Measurements from ENCODE around the gene UTP15. TPM values are rescaled to one million over a fixed set of nuclear protein-coding genes. Genes with fewer than 3 reads are reported as not detected.

UTP15 gene
- total RNA-seq, 4 donors from 2014 or later = 10.5 to 35.0 (median 22.4) TPM

- no peak for TF ChIP-seq POLR2A (IDR thresholded peaks at IDR 0.05)
- no peak for TF ChIP-seq EP300 (IDR thresholded peaks at IDR 0.05)
- TF ChIP-seq CTCF (IDR thresholded peaks at IDR 0.05) = no peak
- no peak for TF ChIP-seq POLR2AphosphoS5 (IDR thresholded peaks at IDR 0.05)
- no peak overlapping the region for H3K4me3 ChIP-seq
- WGBS, 2 donors (ENCODE audit: low coverage in 1 of 2) = 28 to 57% methylated on average over 3 of the region's 3 CpGs
- H3K4me1 ChIP-seq = peaks cover 0 to 14% (median 0%) of the 10 kb centered on the region in 3 donors
- H3K27me3 ChIP-seq = no peaks in the 10 kb centered on the region
- no peaks in the 10 kb centered on the region for H3K9me3 ChIP-seq
- no peaks in the 10 kb centered on the region for H3K36me3 ChIP-seq
- H3K27ac ChIP-seq = no peak overlapping the region
- ATAC-seq = no peak
These were observed 39.8 kb upstream of the UTP15 start for GRCh38 chr5:73525606-73526203.

GRCh38 chr5:73528248-73528647 lies 37.3 kb upstream of the UTP15 start:
- TF ChIP-seq POLR2AphosphoS5 (IDR thresholded peaks at IDR 0.05) = no peak
- no peak for TF ChIP-seq POLR2A (IDR thresholded peaks at IDR 0.05)
- no peak for TF ChIP-seq CTCF (IDR thresholded peaks at IDR 0.05)
- TF ChIP-seq EP300 (IDR thresholded peaks at IDR 0.05) = no peak
- Histone ChIP-seq H3K27me3 (no peaks in the 10 kb centered on the region), H3K4me3 (no peak overlapping the region), H3K9me3 (no peaks in the 10 kb centered on the region), H3K4me1 (peaks cover 0 to 14% (median 0%) of the 10 kb centered on the region in 3 donors), H3K27ac (no peak overlapping the region), H3K36me3 (no peaks in the 10 kb centered on the region)
- no peak for ATAC-seq
- WGBS, 2 donors (ENCODE audit: low coverage in 1 of 2) = 79% methylated on average over 3 of the region's 3 CpGs

GRCh38 chr5:73529081-73529480 lies 36.5 kb upstream of the UTP15 start:
- 100% methylated on average over 1 of the region's 1 CpG for WGBS, 2 donors (ENCODE audit: low coverage in 1 of 2)
- H3K27me3 ChIP-seq = no peaks in the 10 kb centered on the region
- no peak overlapping the region for H3K27ac ChIP-seq
- no peak overlapping the region for H3K4me3 ChIP-seq
- no peak for ATAC-seq
- H3K9me3 ChIP-seq = no peaks in the 10 kb centered on the region
- TF ChIP-seq EP300 (IDR thresholded peaks at IDR 0.05) (no peak), POLR2AphosphoS5 (IDR thresholded peaks at IDR 0.05) (no peak), POLR2A (IDR thresholded peaks at IDR 0.05) (no peak), CTCF (IDR thresholded peaks at IDR 0.05) (no peak)
- peaks cover 0 to 14% (median 0%) of the 10 kb centered on the region in 3 donors for H3K4me1 ChIP-seq
- H3K36me3 ChIP-seq = no peaks in the 10 kb centered on the region

- Histone ChIP-seq H3K27ac (no peak overlapping the region), H3K4me3 (no peak overlapping the region), H3K9me3 (no peaks in the 10 kb centered on the region), H3K27me3 (no peaks in the 10 kb centered on the region), H3K36me3 (no peaks in the 10 kb centered on the region), H3K4me1 (no peaks in the 10 kb centered on the region)
- ATAC-seq = no peak
- 83 to 100% methylated on average over 1 of the region's 1 CpG for WGBS, 2 donors (ENCODE audit: low coverage in 1 of 2)
- no peak for TF ChIP-seq POLR2AphosphoS5 (IDR thresholded peaks at IDR 0.05)
These were observed 34.2 kb upstream of the UTP15 start for GRCh38 chr5:73531356-73531755.

- H3K4me3 ChIP-seq = no peak overlapping the region
- ATAC-seq = no peak
- WGBS, 2 donors (ENCODE audit: low coverage in 1 of 2) = 51 to 90% methylated on average over 2 to 4 of the region's 5 CpGs
- H3K27ac ChIP-seq = no peak overlapping the region
- no peaks in the 10 kb centered on the region for H3K4me1 ChIP-seq
- no peak for TF ChIP-seq POLR2A (IDR thresholded peaks at IDR 0.05)
- TF ChIP-seq EP300 (IDR thresholded peaks at IDR 0.05) = no peak
- no peak for TF ChIP-seq POLR2AphosphoS5 (IDR thresholded peaks at IDR 0.05)
- TF ChIP-seq CTCF (IDR thresholded peaks at IDR 0.05) = no peak
- H3K9me3 ChIP-seq = no peaks in the 10 kb centered on the region
- no peaks in the 10 kb centered on the region for H3K36me3 ChIP-seq
- H3K27me3 ChIP-seq = no peaks in the 10 kb centered on the region
These were observed 33.3 kb upstream of the UTP15 start for GRCh38 chr5:73532195-73532594.

Measured in gastroesophageal sphincter (tissue), 4 donors.